H9 (cell line): Measurements from ENCODE around the gene BAAT. TPM values are rescaled to one million over a fixed set of nuclear protein-coding genes. Genes with fewer than 3 reads are reported as not detected.

ENCODE experiments used
- DNase-seq: peaks from one replicate; pipeline ENCODE4 v3.0.0-alpha.2; 2017
- H2AFZ ChIP-seq: one replicate; pipeline ENCODE4 v1.6.1; 2013; ENCODE audit warnings: mild to moderate bottlenecking, low read length, control low read depth, moderate library complexity
- H2AK5ac ChIP-seq: 2 replicates; pipeline ENCODE4 v1.6.1; 2013; ENCODE audit warnings: low read length, control low read depth, mixed read lengths; ENCODE audit not compliant: insufficient read length
- H2BK120ac ChIP-seq: one replicate; pipeline ENCODE4 v1.6.1; 2013; ENCODE audit warnings: low read depth, mild to moderate bottlenecking, low read length, control low read depth, inconsistent platforms; ENCODE audit not compliant: poor library complexity, severe bottlenecking
- H2BK12ac ChIP-seq: 2 replicates; pipeline ENCODE4 v1.6.1; 2013; ENCODE audit warnings: low read length, control low read depth, mixed read lengths, low read depth; ENCODE audit not compliant: insufficient read length
- H2BK15ac ChIP-seq: 2 replicates; pipeline ENCODE4 v1.6.1; 2013; ENCODE audit warnings: low read depth, low read length, control low read depth
- H2BK20ac ChIP-seq: one replicate; pipeline ENCODE4 v1.6.1; 2013; ENCODE audit warnings: low read depth, mild to moderate bottlenecking, low read length, control low read depth, inconsistent platforms; ENCODE audit not compliant: poor library complexity, severe bottlenecking
- H2BK5ac ChIP-seq: 2 replicates; pipeline ENCODE4 v1.6.1; 2013; ENCODE audit warnings: low read length, control low read depth, mixed read lengths; ENCODE audit not compliant: insufficient read length
- H3K14ac ChIP-seq: 2 replicates; pipeline ENCODE4 v1.6.1; 2013; ENCODE audit warnings: low read length, control low read depth; ENCODE audit not compliant: insufficient read depth
- H3K18ac ChIP-seq: 2 replicates; pipeline ENCODE4 v1.6.1; 2013; ENCODE audit warnings: low read depth, mild to moderate bottlenecking, mixed read lengths, low read length, control low read depth; ENCODE audit not compliant: insufficient read length
- H3K23ac ChIP-seq: 2 replicates; pipeline ENCODE4 v1.6.1; 2013; ENCODE audit warnings: low read length, control low read depth, mixed read lengths, low read depth; ENCODE audit not compliant: insufficient read length
- H3K23me2 ChIP-seq: 2 replicates; pipeline ENCODE4 v1.6.1; 2013; ENCODE audit warnings: low read depth, mild to moderate bottlenecking, mixed read lengths, low read length, control low read depth; ENCODE audit not compliant: insufficient read length, poor library complexity, severe bottlenecking
- H3K27ac ChIP-seq: 2 replicates; pipeline ENCODE4 v1.5.1; 2013; ENCODE audit warnings: low read length, control low read depth, mixed read lengths, low read depth; ENCODE audit not compliant: insufficient read length
- H3K27me3 ChIP-seq: 2 replicates; pipeline ENCODE4 v1.6.1; 2013; ENCODE audit warnings: low read length, control low read depth, inconsistent platforms; ENCODE audit not compliant: insufficient read depth
- H3K4ac ChIP-seq: 2 replicates; pipeline ENCODE4 v1.6.1; 2013; ENCODE audit warnings: low read depth, mild to moderate bottlenecking, control low read depth, inconsistent platforms, low read length, moderate library complexity
- H3K4me1 ChIP-seq: 2 replicates; pipeline ENCODE4 v1.6.1; 2013; ENCODE audit warnings: low read length, control low read depth, inconsistent platforms; ENCODE audit not compliant: insufficient read depth
- H3K4me2 ChIP-seq: 2 replicates; pipeline ENCODE4 v1.6.1; 2013; ENCODE audit warnings: low read length, control low read depth, mixed read lengths; ENCODE audit not compliant: insufficient read length, insufficient read depth
- H3K56ac ChIP-seq: 2 replicates; pipeline ENCODE4 v1.6.1; 2013; ENCODE audit warnings: low read depth, mild to moderate bottlenecking, mixed read lengths, low read length, control low read depth; ENCODE audit not compliant: insufficient read length
- H3K79me1 ChIP-seq: 2 replicates; pipeline ENCODE4 v1.6.1; 2013; ENCODE audit warnings: low read depth, mild to moderate bottlenecking, moderate library complexity, low read length, control low read depth, inconsistent platforms; ENCODE audit not compliant: insufficient read depth, poor library complexity, severe bottlenecking
- H3K79me2 ChIP-seq: 2 replicates; pipeline ENCODE4 v1.6.1; 2013; ENCODE audit warnings: low read length, control low read depth, inconsistent platforms; ENCODE audit not compliant: insufficient read depth
- H3K9ac ChIP-seq: 2 replicates; pipeline ENCODE4 v1.6.1; 2013; ENCODE audit warnings: low read length, control low read depth, mixed read lengths; ENCODE audit not compliant: insufficient read length; ENCODE audit errors: extremely low read depth
- H3K9me3 ChIP-seq: one replicate; pipeline ENCODE4 v1.6.1; 2013; ENCODE audit warnings: low read depth, low read length, inconsistent platforms; ENCODE audit not compliant: control insufficient read depth
- H3T11ph ChIP-seq: one replicate; pipeline ENCODE4 v1.6.1; 2013; ENCODE audit warnings: mild to moderate bottlenecking, low read length, control low read depth, inconsistent platforms
- H4K20me1 ChIP-seq: one replicate; pipeline ENCODE4 v1.6.1; 2013; ENCODE audit not compliant: control insufficient read depth, insufficient read length, insufficient read depth
- H4K5ac ChIP-seq: 2 replicates; pipeline ENCODE4 v1.6.1; 2013; ENCODE audit warnings: low read depth, mild to moderate bottlenecking, mixed read lengths, low read length, control low read depth; ENCODE audit not compliant: insufficient read length
- H4K8ac ChIP-seq: replicated peaks from 2 replicates; pipeline ENCODE4 v1.6.1; 2013; ENCODE audit warnings: low read length, control low read depth, mixed read lengths, low read depth; ENCODE audit not compliant: insufficient read length
- H4K91ac ChIP-seq: 2 replicates; pipeline ENCODE4 v1.6.1; 2013; ENCODE audit warnings: low read depth, mild to moderate bottlenecking, moderate library complexity, mixed read lengths, low read length, control low read depth; ENCODE audit not compliant: insufficient read length
- H3K27ac Mint-ChIP-seq, 3 experiments: 2 replicates in 2 of 3; 3 replicates in 1 of 3; pipeline ENCODE4 v1.8.0; 2020 to 2021; ENCODE audit warnings: mixed read lengths in 3 of 3, mild to moderate bottlenecking in 1 of 3, moderate library complexity in 1 of 3
- H3K27me3 Mint-ChIP-seq: 2 replicates; pipeline ENCODE4 v1.8.0; 2021; ENCODE audit warnings: low read depth, mild to moderate bottlenecking, moderate library complexity, mixed read lengths
- H3K36me3 Mint-ChIP-seq, 3 experiments: 2 replicates in 2 of 3; 3 replicates in 1 of 3; pipeline ENCODE4 v1.8.0; 2020 to 2021; ENCODE audit warnings: low read depth in 3 of 3, mixed read lengths in 3 of 3; ENCODE audit not compliant: insufficient read depth in 1 of 3
- H3K4me1 Mint-ChIP-seq, 2 experiments: 2 replicates each; pipeline ENCODE4 v1.8.0; 2020; ENCODE audit warnings: mixed read lengths in 2 of 2
- H3K4me3 Mint-ChIP-seq, 2 experiments: 2 replicates in 1 of 2; 3 replicates in 1 of 2; pipeline ENCODE4 v1.8.0; 2020 to 2021; ENCODE audit warnings: mild to moderate bottlenecking in 2 of 2, mixed read lengths in 2 of 2, moderate library complexity in 1 of 2
- H3K9me3 Mint-ChIP-seq, 2 experiments: 2 replicates in 1 of 2; 3 replicates in 1 of 2; pipeline ENCODE4 v1.8.0; 2020; ENCODE audit warnings: mild to moderate bottlenecking in 2 of 2, mixed read lengths in 2 of 2, moderate library complexity in 1 of 2
- total RNA-seq: library from RNA; stranded (reverse); gene quantifications from 2 replicates; pipeline ENCODE4 v1.2.1, GENCODE V29; 2021
- TF ChIP-seq, protein P1 (sequence below): fragments of 200-600 bp; sonication (generic); conservative IDR thresholded peaks from 3 replicates; pipeline ENCODE4 v1.8.0; 2021; ENCODE audit warnings: antibody characterized with exemption, mild to moderate bottlenecking

The BAAT gene
- total RNA-seq, 1 experiment from 2014 or later = 0.09 TPM

DNA sequence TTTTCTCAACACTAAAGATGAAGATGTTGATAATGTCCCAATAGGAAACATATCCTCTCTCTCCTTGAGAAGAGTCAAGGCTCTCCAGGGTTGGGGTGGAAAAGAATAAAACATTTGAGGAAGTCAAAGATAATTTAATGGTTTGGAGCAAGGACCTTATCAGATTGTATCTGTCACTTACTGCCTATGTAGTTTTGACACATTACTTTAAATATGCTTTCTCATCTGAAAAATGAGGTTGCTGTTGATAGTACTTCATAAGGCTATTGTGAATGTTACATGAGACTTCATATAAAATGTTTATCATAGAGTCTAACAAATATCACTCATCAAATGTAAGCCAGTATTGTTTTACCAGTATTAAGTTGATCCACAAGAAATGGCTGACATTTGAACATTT lies 48.7 kb downstream of the BAAT start:
- Histone ChIP-seq H2AK5ac (no peak overlapping the region), H3K4me2 (no peak overlapping the region), H3K14ac (no peak overlapping the region), H3K79me1 (no peaks in the 10 kb centered on the region), H3K9ac (no peak overlapping the region), H3K4ac (no peak overlapping the region), H2BK20ac (no peak overlapping the region), H3T11ph (no peak overlapping the region), H2BK5ac (no peak overlapping the region), H3K18ac (no peak overlapping the region), H4K8ac (no peak overlapping the region), H2BK15ac (no peak overlapping the region), H2BK120ac (no peak overlapping the region), H3K9me3 (no peaks in the 10 kb centered on the region), H4K91ac (no peak overlapping the region), H3K27me3 (no peaks in the 10 kb centered on the region), H3K56ac (no peak overlapping the region), H2BK12ac (no peak overlapping the region), H3K23ac (no peak overlapping the region), H3K79me2 (no peaks in the 10 kb centered on the region), H2AFZ (no peak overlapping the region), H3K4me1 (no peaks in the 10 kb centered on the region), H4K20me1 (no peaks in the 10 kb centered on the region), H3K23me2 (no peaks in the 10 kb centered on the region), H4K5ac (no peak overlapping the region), H3K27ac (no peak overlapping the region)
- H3K4me3 Mint-ChIP-seq = no peak overlapping the region
- peaks cover 4 to 8% of the 10 kb centered on the region in 2 experiments for H3K4me1 Mint-ChIP-seq
- H3K9me3 Mint-ChIP-seq = peaks cover 0 to 7% of the 10 kb centered on the region in 2 experiments; a peak in 3 of 5 replicates
- H3K36me3 Mint-ChIP-seq = peaks cover 0 to 9% (median 0%) of the 10 kb centered on the region in 3 experiments; a peak in 2 of 7 replicates
- no peak overlapping the region for H3K27ac Mint-ChIP-seq
- DNase-seq = no peak
- H3K27me3 Mint-ChIP-seq = no peaks in the 10 kb centered on the region; the same call in 1 of the 2 replicates
- TF ChIP-seq, protein P1, sequence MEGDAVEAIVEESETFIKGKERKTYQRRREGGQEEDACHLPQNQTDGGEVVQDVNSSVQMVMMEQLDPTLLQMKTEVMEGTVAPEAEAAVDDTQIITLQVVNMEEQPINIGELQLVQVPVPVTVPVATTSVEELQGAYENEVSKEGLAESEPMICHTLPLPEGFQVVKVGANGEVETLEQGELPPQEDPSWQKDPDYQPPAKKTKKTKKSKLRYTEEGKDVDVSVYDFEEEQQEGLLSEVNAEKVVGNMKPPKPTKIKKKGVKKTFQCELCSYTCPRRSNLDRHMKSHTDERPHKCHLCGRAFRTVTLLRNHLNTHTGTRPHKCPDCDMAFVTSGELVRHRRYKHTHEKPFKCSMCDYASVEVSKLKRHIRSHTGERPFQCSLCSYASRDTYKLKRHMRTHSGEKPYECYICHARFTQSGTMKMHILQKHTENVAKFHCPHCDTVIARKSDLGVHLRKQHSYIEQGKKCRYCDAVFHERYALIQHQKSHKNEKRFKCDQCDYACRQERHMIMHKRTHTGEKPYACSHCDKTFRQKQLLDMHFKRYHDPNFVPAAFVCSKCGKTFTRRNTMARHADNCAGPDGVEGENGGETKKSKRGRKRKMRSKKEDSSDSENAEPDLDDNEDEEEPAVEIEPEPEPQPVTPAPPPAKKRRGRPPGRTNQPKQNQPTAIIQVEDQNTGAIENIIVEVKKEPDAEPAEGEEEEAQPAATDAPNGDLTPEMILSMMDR = no peak
